GM12865 (cell line): ENCODE results near the gene SDHB.

Experiments
- DNase-seq: peaks from one replicate; pipeline ENCODE4 v3.0.0; 2010; ENCODE audit warnings: low read depth
- H3K4me3 ChIP-seq: 2 replicates; pipeline ENCODE4 v1.5.1; 2011; ENCODE audit warnings: mild to moderate bottlenecking, low read depth, low read length, control low read depth
- TF ChIP-seq, protein P1 (sequence below): IDR thresholded peaks from 2 replicates; pipeline ENCODE4 v1.5.1; 2011; ENCODE audit warnings: low read length, control low read depth, low read depth, inconsistent platforms; ENCODE audit not compliant: insufficient read depth; ENCODE audit errors: missing control alignments

Gene SDHB

DNA sequence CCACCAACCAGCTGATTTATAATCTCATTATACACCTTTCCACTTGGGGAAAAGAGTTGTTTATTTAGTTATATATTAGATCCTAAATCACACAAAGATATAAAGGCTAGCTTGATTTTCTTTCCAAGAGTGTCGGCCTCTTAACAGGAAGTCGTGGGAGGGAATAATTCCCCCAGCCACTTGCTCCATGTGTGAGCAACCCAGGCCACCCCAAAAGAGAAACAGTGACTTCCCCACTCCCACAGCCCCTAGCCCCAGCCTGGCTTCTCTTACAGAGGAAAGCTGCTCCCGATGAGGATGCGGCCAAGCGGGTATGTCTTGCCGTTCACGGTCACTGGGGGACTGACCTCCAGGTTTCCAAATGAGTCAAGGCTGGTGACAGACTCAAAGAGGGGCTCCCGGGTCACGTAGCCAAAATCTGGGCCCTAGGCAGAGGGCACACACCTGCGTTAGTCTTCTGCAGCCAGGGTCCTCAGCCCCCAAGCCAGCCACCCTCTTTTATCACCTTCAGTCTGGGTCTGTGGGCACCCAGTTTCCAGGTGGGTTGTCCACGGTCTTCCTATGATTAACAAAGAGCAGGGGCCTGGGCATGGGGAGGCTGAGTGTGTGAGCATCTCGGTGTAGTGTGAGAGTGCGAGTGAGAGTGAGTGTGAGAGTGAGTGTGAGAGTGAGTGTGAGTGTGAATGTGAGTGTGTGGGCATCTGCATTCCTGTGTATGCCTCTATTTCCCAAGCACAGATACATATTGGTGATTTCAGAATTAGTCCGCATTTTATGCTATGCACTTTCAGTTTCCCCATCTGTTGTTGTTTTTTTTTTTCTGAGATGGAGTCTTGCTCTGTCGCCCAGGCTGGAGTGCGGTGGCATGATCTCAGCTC is 25.4 kb upstream of the SDHB start:
- DNase-seq = peak; percentile 52
- H3K4me3 ChIP-seq = peak overlapping the region; percentile 9
- TF ChIP-seq, protein P1, sequence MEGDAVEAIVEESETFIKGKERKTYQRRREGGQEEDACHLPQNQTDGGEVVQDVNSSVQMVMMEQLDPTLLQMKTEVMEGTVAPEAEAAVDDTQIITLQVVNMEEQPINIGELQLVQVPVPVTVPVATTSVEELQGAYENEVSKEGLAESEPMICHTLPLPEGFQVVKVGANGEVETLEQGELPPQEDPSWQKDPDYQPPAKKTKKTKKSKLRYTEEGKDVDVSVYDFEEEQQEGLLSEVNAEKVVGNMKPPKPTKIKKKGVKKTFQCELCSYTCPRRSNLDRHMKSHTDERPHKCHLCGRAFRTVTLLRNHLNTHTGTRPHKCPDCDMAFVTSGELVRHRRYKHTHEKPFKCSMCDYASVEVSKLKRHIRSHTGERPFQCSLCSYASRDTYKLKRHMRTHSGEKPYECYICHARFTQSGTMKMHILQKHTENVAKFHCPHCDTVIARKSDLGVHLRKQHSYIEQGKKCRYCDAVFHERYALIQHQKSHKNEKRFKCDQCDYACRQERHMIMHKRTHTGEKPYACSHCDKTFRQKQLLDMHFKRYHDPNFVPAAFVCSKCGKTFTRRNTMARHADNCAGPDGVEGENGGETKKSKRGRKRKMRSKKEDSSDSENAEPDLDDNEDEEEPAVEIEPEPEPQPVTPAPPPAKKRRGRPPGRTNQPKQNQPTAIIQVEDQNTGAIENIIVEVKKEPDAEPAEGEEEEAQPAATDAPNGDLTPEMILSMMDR = no peak

- peak; percentile 79 for DNase-seq
- TF ChIP-seq, protein P1 = peak; percentile 58
- H3K4me3 ChIP-seq = no peak overlapping the region
Observed at GRCh38 chr1:17075470-17076255, 21.8 kb upstream of the SDHB start.

DNA sequence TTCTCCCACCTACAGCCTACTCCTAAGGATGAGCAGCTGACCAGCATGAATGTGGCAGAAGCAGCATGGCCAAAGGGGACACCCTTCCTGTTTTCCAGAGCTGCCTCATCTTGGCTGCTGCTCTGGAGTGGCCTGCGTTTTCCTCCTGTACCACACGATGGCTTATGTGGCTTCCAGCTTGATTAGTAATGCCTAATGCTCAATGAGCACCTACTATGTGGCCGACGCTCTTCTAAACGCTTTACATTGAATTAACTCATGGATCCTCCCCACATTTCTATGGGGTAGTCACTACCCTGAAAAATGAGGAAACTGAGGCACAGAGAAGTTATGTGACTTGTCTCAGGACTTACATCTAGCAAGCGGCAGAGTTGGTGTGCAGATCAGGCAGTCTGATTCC is 18.0 kb upstream of the SDHB start:
- no peak overlapping the region for H3K4me3 ChIP-seq
- no peak for DNase-seq
- TF ChIP-seq, protein P1 = no peak

DNA sequence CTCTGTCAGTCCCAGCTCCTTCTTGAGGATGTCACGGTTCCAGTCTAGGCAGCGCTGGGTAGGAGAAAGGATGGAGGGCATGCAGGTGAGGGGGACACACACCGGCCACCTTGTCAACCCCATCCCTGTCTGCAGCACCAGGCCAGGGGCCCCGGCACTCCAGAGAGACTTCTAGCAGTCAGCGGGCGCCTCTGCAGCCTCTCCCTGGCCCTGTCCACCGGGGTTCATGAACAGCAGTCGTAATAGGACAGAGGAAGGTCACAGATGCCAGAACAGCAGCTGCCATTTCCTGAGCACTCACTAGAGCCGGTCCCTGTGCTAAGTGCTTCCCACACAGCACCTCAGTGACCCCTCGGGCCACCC is 16.3 kb upstream of the SDHB start:
- TF ChIP-seq, protein P1 = no peak
- no peak for DNase-seq

DNA sequence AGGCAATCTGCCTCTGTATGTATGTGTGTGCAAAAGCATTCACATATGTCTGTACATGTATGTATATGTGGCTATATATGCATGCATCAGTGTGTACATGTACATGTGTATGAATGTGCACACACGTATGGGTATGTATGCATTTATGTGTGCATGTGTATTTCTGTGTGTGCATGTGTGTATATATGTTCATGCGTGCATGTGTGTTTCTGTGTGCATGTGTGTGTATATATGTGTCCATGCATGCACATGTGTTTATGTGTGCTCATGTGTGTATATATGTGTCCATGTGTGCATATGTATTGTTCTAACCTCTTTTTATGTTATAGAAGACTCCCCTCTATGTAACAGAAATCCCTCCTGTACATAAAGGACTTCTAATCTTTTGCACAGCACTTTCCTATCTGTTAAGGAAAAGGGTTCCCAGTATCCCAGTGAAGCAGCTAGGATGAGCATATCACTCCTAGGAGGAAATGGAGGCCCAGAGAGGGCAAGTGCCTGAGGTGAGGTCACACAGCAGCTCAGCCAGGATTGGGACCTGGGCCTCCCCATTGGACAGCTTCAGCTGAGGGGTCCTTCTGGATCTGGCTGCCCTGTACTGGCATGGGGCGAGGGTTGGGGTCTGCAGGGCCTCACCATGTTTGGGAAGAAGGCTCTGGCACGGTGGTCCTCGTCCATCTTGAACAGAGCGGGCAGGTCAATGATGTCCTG is 15.8 kb upstream of the SDHB start:
- no peak for DNase-seq
- H3K4me3 ChIP-seq = no peak overlapping the region
- TF ChIP-seq, protein P1 = no peak

More for the DNA sequence above, 16.3 kb upstream of the SDHB start:
- no peak overlapping the region for H3K4me3 ChIP-seq

DNA sequence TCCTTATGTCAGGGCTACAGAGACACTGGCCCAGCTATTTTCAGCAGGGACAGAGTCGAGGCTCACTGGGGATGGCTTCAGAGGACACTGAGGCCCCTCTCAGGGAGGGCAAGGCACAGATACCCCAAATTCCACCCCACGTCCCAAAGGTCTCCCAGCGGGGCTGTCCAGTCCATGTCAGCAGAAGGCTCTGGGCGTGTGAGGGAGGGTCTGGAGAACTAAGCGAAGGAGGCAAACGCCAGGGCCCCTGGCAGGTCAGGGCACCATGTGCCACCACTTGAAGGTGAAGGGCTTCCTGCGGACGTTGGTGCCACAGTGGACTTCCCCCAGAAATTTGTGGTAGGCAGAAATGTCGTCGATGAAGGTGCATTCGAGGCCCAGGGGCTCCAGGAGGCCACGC is 15.0 kb upstream of the SDHB start:
- no peak overlapping the region for H3K4me3 ChIP-seq
- TF ChIP-seq, protein P1 = no peak
- no peak for DNase-seq
